Calu3 (cell line): ENCODE data around the gene KIF18B. TPM values are rescaled to one million over a fixed set of nuclear protein-coding genes. Genes with fewer than 3 reads are reported as not detected.

ENCODE experiments used
- BruUV-seq: library from RNA; stranded (reverse); fragments of 400-500 nt; replicated peaks from 2 replicates; lab custom pipeline; 2021; lab: Mats Ljungman, UMichigan
- CTCF ChIA-PET: fragments of 300-600 bp; sonication (Branson Sonifier 250); formaldehyde crosslinking; loops from one replicate; lab custom pipeline; 2022; ENCODE audit warnings: antibody characterized with exemption; lab: Charles Lee
- DNase-seq: peaks from one replicate; pipeline ENCODE4 v3.0.0; 2022
- H3K27ac Mint-ChIP-seq: one replicate; pipeline ENCODE4 v1.8.0; 2022; ENCODE audit warnings: mixed read lengths; ENCODE audit not compliant: unreplicated experiment
- H3K27me3 Mint-ChIP-seq: one replicate; pipeline ENCODE4 v1.8.0; 2022; ENCODE audit warnings: mixed read lengths; ENCODE audit not compliant: unreplicated experiment
- H3K36me3 Mint-ChIP-seq: one replicate; pipeline ENCODE4 v1.8.0; 2022; ENCODE audit warnings: mild to moderate bottlenecking, moderate library complexity, mixed read lengths; ENCODE audit not compliant: insufficient read depth, unreplicated experiment
- H3K4me1 Mint-ChIP-seq: one replicate; pipeline ENCODE4 v1.8.0; 2022; ENCODE audit warnings: mild to moderate bottlenecking, low read depth, mixed read lengths; ENCODE audit not compliant: unreplicated experiment
- H3K4me3 Mint-ChIP-seq: one replicate; pipeline ENCODE4 v1.8.0; 2022; ENCODE audit warnings: mild to moderate bottlenecking, low read depth, moderate library complexity, mixed read lengths; ENCODE audit not compliant: unreplicated experiment
- H3K9me3 Mint-ChIP-seq: one replicate; pipeline ENCODE4 v1.8.0; 2022; ENCODE audit warnings: low read depth, mixed read lengths; ENCODE audit not compliant: unreplicated experiment
- intact Hi-C: fragments of 100-400 bp; cut with micrococcal nuclease; formaldehyde crosslinking; loops from one replicate; pipeline ENCODE4 v1.10.0; 2022; ENCODE audit not compliant: unreplicated experiment
- total RNA-seq: library from RNA; stranded (reverse); gene quantifications from 2 replicates; pipeline ENCODE4 v1.2.3, GENCODE V29; 2022
- TF ChIP-seq, protein P1 (sequence below): fragments of 200-600 bp; IDR thresholded peaks from one replicate; pipeline ENCODE4 v1.8.0; 2022; ENCODE audit warnings: antibody characterized with exemption; ENCODE audit not compliant: unreplicated experiment

Gene KIF18B
- total RNA-seq, 1 experiment from 2014 or later: 84.6 TPM

DNA sequence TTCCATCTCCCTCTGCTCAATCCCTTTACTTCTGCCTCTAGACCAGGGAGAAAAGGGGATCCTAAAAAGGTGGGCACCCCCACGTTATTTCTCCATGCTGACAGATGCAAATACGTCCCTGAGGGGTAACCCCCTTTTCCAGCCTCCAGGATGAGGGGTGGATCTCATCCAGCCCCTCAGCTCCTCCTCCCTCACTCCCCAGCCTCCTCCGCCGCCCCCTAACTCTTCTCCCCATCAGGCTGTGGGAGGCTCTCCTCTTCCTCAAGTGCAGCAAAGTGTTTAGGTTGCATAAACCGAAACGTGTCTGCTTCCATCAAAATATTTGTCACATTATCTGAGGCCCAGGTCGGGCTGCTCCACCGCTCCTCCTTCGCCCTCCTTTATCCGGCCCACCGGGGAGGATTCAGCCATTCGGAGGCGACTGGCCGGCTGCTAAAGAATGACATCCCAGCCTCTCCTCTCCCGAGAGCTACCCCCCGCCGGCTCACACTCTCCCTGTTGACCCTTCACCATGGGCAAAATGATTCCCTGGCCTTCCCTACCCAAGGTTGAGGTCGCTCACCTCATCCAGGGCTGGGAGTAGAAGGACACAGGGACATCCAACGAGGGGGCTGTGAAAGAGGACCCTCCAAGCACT, 21.7 kb upstream of the KIF18B start:
- TF ChIP-seq, protein P1, sequence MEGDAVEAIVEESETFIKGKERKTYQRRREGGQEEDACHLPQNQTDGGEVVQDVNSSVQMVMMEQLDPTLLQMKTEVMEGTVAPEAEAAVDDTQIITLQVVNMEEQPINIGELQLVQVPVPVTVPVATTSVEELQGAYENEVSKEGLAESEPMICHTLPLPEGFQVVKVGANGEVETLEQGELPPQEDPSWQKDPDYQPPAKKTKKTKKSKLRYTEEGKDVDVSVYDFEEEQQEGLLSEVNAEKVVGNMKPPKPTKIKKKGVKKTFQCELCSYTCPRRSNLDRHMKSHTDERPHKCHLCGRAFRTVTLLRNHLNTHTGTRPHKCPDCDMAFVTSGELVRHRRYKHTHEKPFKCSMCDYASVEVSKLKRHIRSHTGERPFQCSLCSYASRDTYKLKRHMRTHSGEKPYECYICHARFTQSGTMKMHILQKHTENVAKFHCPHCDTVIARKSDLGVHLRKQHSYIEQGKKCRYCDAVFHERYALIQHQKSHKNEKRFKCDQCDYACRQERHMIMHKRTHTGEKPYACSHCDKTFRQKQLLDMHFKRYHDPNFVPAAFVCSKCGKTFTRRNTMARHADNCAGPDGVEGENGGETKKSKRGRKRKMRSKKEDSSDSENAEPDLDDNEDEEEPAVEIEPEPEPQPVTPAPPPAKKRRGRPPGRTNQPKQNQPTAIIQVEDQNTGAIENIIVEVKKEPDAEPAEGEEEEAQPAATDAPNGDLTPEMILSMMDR: no peak
- no TSS peak for BruUV-seq
- Mint-ChIP-seq H3K4me1 (no peaks in the 10 kb centered on the region), H3K36me3 (no peaks in the 10 kb centered on the region), H3K27me3 (peaks cover 74% of the 10 kb centered on the region), H3K9me3 (no peaks in the 10 kb centered on the region), H3K27ac (no peak overlapping the region), H3K4me3 (peak overlapping the region; percentile 62)
- intact Hi-C loops: loop anchor here (2.0 kb wide), 1 partner anchor 48 kb away; no protein-coding TSS in a partner anchor
- no peak for DNase-seq
- CTCF ChIA-PET: interaction anchor here (1.3 to 2.2 kb wide), 5 partner anchors 10 to 52 kb away, joined by 4 to 14 read pairs (median 9); no protein-coding TSS in a partner anchor

DNA sequence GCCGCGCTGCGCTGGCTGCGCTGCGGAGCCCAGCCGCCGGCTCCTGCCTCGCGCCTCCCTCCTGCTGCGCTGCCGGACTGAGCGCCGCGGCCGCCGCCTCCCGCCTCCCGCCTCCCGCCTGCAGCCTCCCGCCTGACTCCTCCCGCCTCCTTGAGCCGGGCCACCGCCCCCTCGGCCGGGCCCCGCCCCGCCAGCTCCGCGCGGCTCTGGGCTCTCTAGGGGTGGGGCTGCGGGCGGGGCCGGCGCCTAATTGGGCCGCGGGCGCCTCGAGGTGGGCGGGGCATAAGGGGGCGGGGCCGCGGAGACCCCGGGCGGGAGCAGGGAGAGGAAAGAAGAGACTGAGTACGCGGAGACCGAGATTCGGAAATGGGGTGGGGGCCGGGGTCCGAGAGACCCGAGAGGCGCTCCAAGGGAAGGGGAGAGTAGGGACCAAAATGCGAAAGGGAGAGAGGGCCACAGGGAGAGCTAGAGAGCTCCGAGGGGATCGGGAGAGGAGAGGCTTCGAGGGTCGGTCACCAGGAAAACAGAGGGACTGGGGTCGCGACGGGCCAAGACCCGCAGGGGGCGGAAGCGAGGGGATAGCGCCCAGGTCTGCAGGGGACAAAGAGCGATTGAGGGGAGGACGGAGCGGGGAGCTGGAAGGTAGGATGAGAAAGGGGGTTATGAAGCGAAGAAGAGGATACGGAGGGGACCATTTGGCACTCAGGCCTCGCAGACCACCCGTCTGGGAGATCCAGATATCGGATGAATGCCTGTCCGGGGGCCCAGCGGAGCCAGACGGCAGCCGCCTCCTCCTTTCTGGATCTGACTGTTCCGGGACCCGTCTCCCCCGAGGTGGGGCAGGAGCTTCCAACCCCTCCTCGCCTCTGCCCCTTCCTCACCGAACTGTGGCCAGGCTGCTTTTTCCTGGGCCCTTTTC, 20.9 kb upstream of the KIF18B start, which contains the start of gene C1QL1:
Gene C1QL1, minus strand, starts transcription at position 79 of the 919 bp plus-strand sequence. CDS start 255 bp downstream, outside the sequence.
- DNase-seq: peak; percentile 98
- H3K27ac Mint-ChIP-seq: no peak within 1 kb of the TSS
- H3K36me3 Mint-ChIP-seq: no peaks in the 10 kb centered on the region
- intact Hi-C loops: loop anchor here (2.0 kb wide), 1 partner anchor 48 kb away; no protein-coding TSS in a partner anchor
- TF ChIP-seq, protein P1: peak; percentile 21
- no TSS peak for BruUV-seq
- peak within 1 kb of the TSS; percentile 62 for H3K4me3 Mint-ChIP-seq
- H3K27me3 Mint-ChIP-seq: peaks cover 77% of the 10 kb centered on the region
- H3K4me1 Mint-ChIP-seq: no peaks in the 10 kb centered on the region
- no peaks in the 10 kb centered on the region for H3K9me3 Mint-ChIP-seq
- CTCF ChIA-PET: interaction anchor here (0.6 to 2.2 kb wide), 14 partner anchors 9 to 641 kb away, joined by 3 to 14 read pairs (median 4); partner anchors contain the start of gene KIF18B

DNA sequence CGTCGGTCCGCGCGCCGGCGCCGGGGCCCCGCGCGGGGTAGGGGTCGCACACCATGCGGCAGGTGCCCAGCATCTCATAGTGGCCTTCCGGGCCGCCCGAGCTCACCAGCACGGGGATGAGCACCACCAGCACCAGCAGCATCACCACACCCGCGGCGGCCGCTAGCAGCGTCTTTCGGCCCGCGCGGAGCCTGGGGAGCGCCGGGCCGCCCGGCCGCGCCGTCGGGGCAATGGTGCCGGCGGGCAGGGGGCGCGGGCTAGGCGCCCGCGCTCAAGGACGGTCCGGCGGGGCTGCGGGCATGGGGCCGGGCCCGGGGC, 20.3 kb upstream of the KIF18B start:
- peaks cover 76% of the 10 kb centered on the region for H3K27me3 Mint-ChIP-seq
- no peaks in the 10 kb centered on the region for H3K4me1 Mint-ChIP-seq
- no peak for DNase-seq
- peak overlapping the region; percentile 62 for H3K4me3 Mint-ChIP-seq
- H3K9me3 Mint-ChIP-seq: no peaks in the 10 kb centered on the region
- no peak overlapping the region for H3K27ac Mint-ChIP-seq
- BruUV-seq: no TSS peak
- CTCF ChIA-PET: interaction anchor here (0.6 to 2.2 kb wide), 12 partner anchors 8 to 641 kb away, joined by 3 to 14 read pairs (median 4); partner anchors contain the start of gene KIF18B
- no peaks in the 10 kb centered on the region for H3K36me3 Mint-ChIP-seq
- intact Hi-C loops: loop anchor here (2.0 kb wide), 1 partner anchor 49 kb away; no protein-coding TSS in a partner anchor
- TF ChIP-seq, protein P1: no peak
